ENCODE data around the gene PIAS2. TPM values are rescaled to one million over a fixed set of nuclear protein-coding genes. Genes with fewer than 3 reads are reported as not detected.

Gene PIAS2
- total RNA-seq, 1 experiment from 2014 or later, result 33.6 TPM

- intact Hi-C loops (cut with micrococcal nuclease; ENCODE audit: unreplicated experiment), result no loop called here
- Mint-ChIP-seq H3K4me3 (ENCODE audit: low read depth, unreplicated experiment) (no peak overlapping the region), H3K27me3 (ENCODE audit: unreplicated experiment) (no peaks in the 10 kb centered on the region), H3K36me3 (ENCODE audit: insufficient read depth, unreplicated experiment) (no peaks in the 10 kb centered on the region), H3K4me1 (ENCODE audit: low read depth, unreplicated experiment) (peaks cover 9% of the 10 kb centered on the region), H3K9me3 (ENCODE audit: low read depth, unreplicated experiment) (peaks cover 3% of the 10 kb centered on the region), H3K27ac (ENCODE audit: unreplicated experiment) (no peak overlapping the region)
- DNase-seq, result no peak
- CTCF ChIA-PET, result no interaction called here
- no peak for TF ChIP-seq CTCF (IDR thresholded peaks at IDR 0.05; ENCODE audit: unreplicated experiment)
- BruUV-seq (replicated peaks), result no TSS peak
Observed at GRCh38 chr18:46909497-46909896, 7.8 kb downstream of the PIAS2 start.

- no peak overlapping the region for H3K27ac Mint-ChIP-seq (ENCODE audit: unreplicated experiment)
- H3K27me3 Mint-ChIP-seq (ENCODE audit: unreplicated experiment), result no peaks in the 10 kb centered on the region
- no peak for TF ChIP-seq CTCF (IDR thresholded peaks at IDR 0.05; ENCODE audit: unreplicated experiment)
- no peaks in the 10 kb centered on the region for H3K36me3 Mint-ChIP-seq (ENCODE audit: insufficient read depth, unreplicated experiment)
- H3K4me3 Mint-ChIP-seq (ENCODE audit: low read depth, unreplicated experiment), result no peak overlapping the region
- peaks cover 9% of the 10 kb centered on the region for H3K4me1 Mint-ChIP-seq (ENCODE audit: low read depth, unreplicated experiment)
- CTCF ChIA-PET, result no interaction called here
- BruUV-seq (replicated peaks), result no TSS peak
- no peak for DNase-seq
- intact Hi-C loops (cut with micrococcal nuclease; ENCODE audit: unreplicated experiment), result no loop called here
- peaks cover 3% of the 10 kb centered on the region for H3K9me3 Mint-ChIP-seq (ENCODE audit: low read depth, unreplicated experiment)
Observed at GRCh38 chr18:46903406-46903805, 13.9 kb downstream of the PIAS2 start.

GRCh38 chr18:46899274-46899948 is 17.9 kb downstream of the PIAS2 start:
- no TSS peak for BruUV-seq (replicated peaks)
- no peak for DNase-seq
- Mint-ChIP-seq H3K4me3 (ENCODE audit: low read depth, unreplicated experiment) (no peak overlapping the region), H3K36me3 (ENCODE audit: insufficient read depth, unreplicated experiment) (no peaks in the 10 kb centered on the region), H3K9me3 (ENCODE audit: low read depth, unreplicated experiment) (no peaks in the 10 kb centered on the region), H3K27ac (ENCODE audit: unreplicated experiment) (no peak overlapping the region), H3K27me3 (ENCODE audit: unreplicated experiment) (no peaks in the 10 kb centered on the region), H3K4me1 (ENCODE audit: low read depth, unreplicated experiment) (no peaks in the 10 kb centered on the region)
- TF ChIP-seq CTCF (IDR thresholded peaks at IDR 0.05; ENCODE audit: unreplicated experiment), result no peak
- intact Hi-C loops (cut with micrococcal nuclease; ENCODE audit: unreplicated experiment), result no loop called here
- CTCF ChIA-PET, result no interaction called here

GRCh38 chr18:46894124-46894523 is 23.2 kb downstream of the PIAS2 start:
- H3K9me3 Mint-ChIP-seq (ENCODE audit: low read depth, unreplicated experiment), result peaks cover 4% of the 10 kb centered on the region
- BruUV-seq (replicated peaks), result no TSS peak
- no peak for DNase-seq
- no peak overlapping the region for H3K4me3 Mint-ChIP-seq (ENCODE audit: low read depth, unreplicated experiment)
- CTCF ChIA-PET, result no interaction called here
- no peaks in the 10 kb centered on the region for H3K36me3 Mint-ChIP-seq (ENCODE audit: insufficient read depth, unreplicated experiment)
- no peak overlapping the region for H3K27ac Mint-ChIP-seq (ENCODE audit: unreplicated experiment)
- H3K27me3 Mint-ChIP-seq (ENCODE audit: unreplicated experiment), result no peaks in the 10 kb centered on the region
- H3K4me1 Mint-ChIP-seq (ENCODE audit: low read depth, unreplicated experiment), result no peaks in the 10 kb centered on the region
- TF ChIP-seq CTCF (IDR thresholded peaks at IDR 0.05; ENCODE audit: unreplicated experiment), result no peak
- intact Hi-C loops (cut with micrococcal nuclease; ENCODE audit: unreplicated experiment), result no loop called here
